Effector CD4-positive, alpha-beta T cell (primary cell): Measurements from ENCODE around the gene CITED4.
"Not testable (repeated sequence)": the region's sequence is repeated elsewhere in the genome, so short reads cannot be mapped to it uniquely, and the experiment has no call there.

Experiments used
- DNase-seq: peaks from one replicate; pipeline ENCODE4 v3.0.0-alpha.2; 2020
- total RNA-seq: gene quantifications from one replicate; lab custom pipeline; 2026; lab: John Stamatoyannopoulos, UW

The CITED4 gene
- 28.7 reads per million, percentile 55 among the genes with 10 or more reads in this experiment for total RNA-seq

GRCh38 chr1:40862008-40862863 lies at the start of gene CITED4:
Gene CITED4, minus strand, starts transcription at chr1:40862363. Its CDS starts 236 bp downstream, at chr1:40862127.
- DNase-seq: peak; percentile 94

GRCh38 chr1:40911105-40911504 lies 48.9 kb upstream of the CITED4 start:
- no peak for DNase-seq

- no peak for DNase-seq
Measured at GRCh38 chr1:40909281-40909680, 47.1 kb upstream of the CITED4 start.

GRCh38 chr1:40908350-40908749 lies 46.2 kb upstream of the CITED4 start:
- DNase-seq: no peak

- no peak for DNase-seq
Measured at GRCh38 chr1:40907899-40908298, 45.7 kb upstream of the CITED4 start.

GRCh38 chr1:40906781-40907400 lies 44.7 kb upstream of the CITED4 start:
- no peak for DNase-seq

- DNase-seq: no peak
Measured at GRCh38 chr1:40905061-40905460, 42.9 kb upstream of the CITED4 start.

GRCh38 chr1:40903106-40903505 lies 40.9 kb upstream of the CITED4 start:
- DNase-seq: no peak

- no peak for DNase-seq
Measured at GRCh38 chr1:40901886-40902852, 40.0 kb upstream of the CITED4 start.

GRCh38 chr1:40899230-40899870 lies 37.2 kb upstream of the CITED4 start:
- no peak for DNase-seq

GRCh38 chr1:40898431-40898901 lies 36.3 kb upstream of the CITED4 start:
- DNase-seq: no peak

GRCh38 chr1:40897513-40897912 lies 35.4 kb upstream of the CITED4 start:
- DNase-seq: no peak

GRCh38 chr1:40896482-40896881 lies 34.3 kb upstream of the CITED4 start:
- no peak for DNase-seq

GRCh38 chr1:40895601-40896000 lies 33.4 kb upstream of the CITED4 start:
- DNase-seq: no peak

- not testable (repeated sequence) for DNase-seq
Measured at GRCh38 chr1:40894858-40895257, 32.7 kb upstream of the CITED4 start.

- DNase-seq: no peak
Measured at GRCh38 chr1:40894455-40894854, 32.3 kb upstream of the CITED4 start.

GRCh38 chr1:40893946-40894345 lies 31.8 kb upstream of the CITED4 start:
- DNase-seq: no peak

GRCh38 chr1:40892354-40892753 lies 30.2 kb upstream of the CITED4 start:
- no peak for DNase-seq

- no peak for DNase-seq
Measured at GRCh38 chr1:40890771-40891170, 28.6 kb upstream of the CITED4 start.

- no peak for DNase-seq
Measured at GRCh38 chr1:40887652-40888051, 25.5 kb upstream of the CITED4 start.

- no peak for DNase-seq
Measured at GRCh38 chr1:40887012-40887378, 24.8 kb upstream of the CITED4 start.

- no peak for DNase-seq
Measured at GRCh38 chr1:40886318-40887011, 24.3 kb upstream of the CITED4 start.
